Esophagus muscularis mucosa (tissue), 4 donors: ENCODE results near the gene WBP1L.

Experiments
- CTCF ChIP-seq, 3 experiments: fragments of 200-600 bp in 2 of 3; fragments of 450-650 bp in 1 of 3; sonication (generic) in 2 of 3; IDR thresholded peaks; one replicate each; pipeline ENCODE4 v1.5.1; 2017 to 2019; ENCODE audit warnings: antibody characterized with exemption in 3 of 3, mild to moderate bottlenecking in 2 of 3, moderate library complexity in 1 of 3
- EP300 ChIP-seq: sonication (generic); formaldehyde crosslinking; IDR thresholded peaks from one replicate; pipeline ENCODE4 v1.6.1; 2017; ENCODE audit warnings: antibody characterized with exemption
- POLR2A ChIP-seq: fragments of 450-650 bp; IDR thresholded peaks from one replicate; pipeline ENCODE4 v1.6.1; 2017; ENCODE audit warnings: antibody characterized with exemption, moderate library complexity, mild to moderate bottlenecking, low read depth
- POLR2AphosphoS5 ChIP-seq, 2 donors: sonication (generic); formaldehyde crosslinking; IDR thresholded peaks; one replicate each; pipeline ENCODE4 v1.6.1; 2017; ENCODE audit warnings: antibody characterized with exemption in 2 of 2

DNA sequence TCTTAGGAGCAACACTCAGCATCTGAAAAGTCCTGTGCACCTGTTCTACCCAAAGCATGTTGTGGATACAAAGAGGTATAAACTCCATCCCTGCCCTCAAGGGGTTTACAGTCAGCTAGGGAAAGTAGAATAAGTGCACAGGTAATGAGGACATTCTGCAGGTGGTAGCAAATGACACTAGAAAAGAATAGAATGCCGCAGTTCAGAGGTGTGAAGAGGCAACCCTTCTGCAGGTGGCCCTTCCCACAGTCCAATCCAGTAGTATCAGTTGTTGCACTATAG is 36.7 kb downstream of the WBP1L start:
- TF ChIP-seq CTCF (IDR thresholded peaks at IDR 0.05) (no peak), POLR2A (no peak), POLR2AphosphoS5 (IDR thresholded peaks at IDR 0.05) (no peak), EP300 (no peak)
